NCI-H345 (cell line): ENCODE data around the gene NTRK1.
A peak's percentile ranks its signal among the peaks of the same experiment; 100 is the strongest.

Experiments used
- DNase-seq: peaks from one replicate; lab custom pipeline; 2025; lab: John Stamatoyannopoulos, UW

The NTRK1 gene

GRCh38 chr1:156898161-156898566, 37.5 kb downstream of the NTRK1 start:
- no peak for DNase-seq

- DNase-seq: no peak
Measured at GRCh38 chr1:156898971-156899664, 38.5 kb downstream of the NTRK1 start.

DNA sequence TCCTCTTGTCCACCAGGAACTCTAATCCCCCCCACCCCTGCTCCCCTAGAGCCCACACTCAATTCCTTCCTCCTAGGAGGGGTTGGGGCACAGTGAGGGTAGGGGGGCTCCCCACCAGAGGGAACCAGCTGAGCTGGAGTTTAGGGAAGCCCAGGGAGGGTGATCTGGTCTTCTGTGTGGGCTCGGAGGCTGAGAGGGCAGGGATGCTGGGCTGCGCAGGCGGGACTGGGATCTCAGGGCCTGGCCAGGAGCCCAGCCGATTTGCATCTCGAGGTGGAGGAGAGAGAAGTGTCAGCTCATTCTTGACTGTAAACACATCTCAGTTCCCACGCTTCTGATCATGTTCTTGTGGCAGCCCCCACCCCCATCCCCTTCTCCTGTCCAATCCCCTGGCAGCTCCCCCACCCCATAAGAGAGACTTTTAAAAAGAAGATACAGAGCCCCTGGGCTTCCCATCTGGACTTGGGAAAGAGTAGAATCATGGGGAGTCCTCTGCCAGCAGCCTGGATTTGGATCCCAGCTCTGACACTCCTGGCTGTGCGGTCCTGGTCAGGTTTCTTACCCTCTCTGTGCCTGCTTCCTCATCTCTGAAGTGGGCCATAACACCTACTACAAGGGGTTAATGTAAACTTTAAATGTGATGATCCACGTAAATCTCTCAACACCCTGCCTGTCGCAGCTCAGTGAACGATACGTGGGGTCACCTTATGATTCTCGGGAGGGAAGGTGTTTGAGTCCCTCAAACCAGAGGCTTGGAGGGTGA, 39.5 kb downstream of the NTRK1 start:
- DNase-seq: no peak

DNA sequence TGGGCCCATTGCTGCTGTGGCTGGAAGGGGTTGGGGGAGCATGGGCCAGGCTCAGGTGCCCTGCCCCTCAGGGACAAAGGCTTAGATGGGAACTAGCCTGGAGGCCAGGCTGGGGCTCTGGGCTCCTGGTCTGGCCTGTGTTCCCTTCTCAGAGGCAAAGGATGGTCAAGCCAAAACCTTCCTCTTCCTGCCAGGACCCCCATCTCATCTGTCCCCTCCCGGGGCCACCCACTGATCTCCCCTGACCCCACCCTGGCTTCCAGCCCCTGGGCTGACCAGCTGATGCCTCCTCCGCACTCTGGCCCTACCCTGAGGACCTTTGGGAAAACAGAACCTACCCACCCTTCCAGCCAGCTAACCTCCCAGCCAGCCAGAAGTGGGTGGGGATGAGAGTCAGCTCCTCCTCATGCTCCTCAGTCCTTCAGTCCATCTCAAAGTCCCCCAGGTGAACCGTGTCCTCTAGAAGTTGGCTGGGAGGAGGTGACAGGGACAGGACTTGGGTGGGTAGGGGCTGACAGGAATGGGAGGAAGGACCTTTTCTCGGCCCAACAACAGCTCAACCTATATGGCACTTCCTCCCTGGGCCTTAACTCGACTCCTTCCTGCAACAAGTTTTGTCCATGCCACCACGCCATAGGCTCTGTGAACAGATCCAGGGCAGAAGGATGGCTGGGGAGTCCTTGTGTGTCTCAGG, 40.4 kb downstream of the NTRK1 start:
- DNase-seq: no peak

DNA sequence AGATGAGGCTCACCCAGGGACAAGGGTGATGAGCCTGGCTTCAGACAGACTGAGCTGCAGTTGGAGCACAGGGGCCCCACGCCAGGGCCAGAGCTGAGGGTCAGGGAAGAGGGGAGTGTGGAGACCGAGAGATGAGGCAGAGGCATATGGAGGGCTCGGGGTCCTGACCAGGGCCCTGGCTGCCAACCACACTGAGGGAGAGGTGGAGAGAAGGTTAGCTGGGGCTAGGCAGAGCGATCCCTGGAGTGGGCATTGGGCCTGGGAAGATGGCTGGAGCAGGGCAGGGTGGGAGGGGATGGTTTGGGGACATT, 40.9 kb downstream of the NTRK1 start:
- no peak for DNase-seq

GRCh38 chr1:156901966-156902915, 41.6 kb downstream of the NTRK1 start:
- DNase-seq: no peak

GRCh38 chr1:156903328-156904091, 42.8 kb downstream of the NTRK1 start:
- no peak for DNase-seq

DNA sequence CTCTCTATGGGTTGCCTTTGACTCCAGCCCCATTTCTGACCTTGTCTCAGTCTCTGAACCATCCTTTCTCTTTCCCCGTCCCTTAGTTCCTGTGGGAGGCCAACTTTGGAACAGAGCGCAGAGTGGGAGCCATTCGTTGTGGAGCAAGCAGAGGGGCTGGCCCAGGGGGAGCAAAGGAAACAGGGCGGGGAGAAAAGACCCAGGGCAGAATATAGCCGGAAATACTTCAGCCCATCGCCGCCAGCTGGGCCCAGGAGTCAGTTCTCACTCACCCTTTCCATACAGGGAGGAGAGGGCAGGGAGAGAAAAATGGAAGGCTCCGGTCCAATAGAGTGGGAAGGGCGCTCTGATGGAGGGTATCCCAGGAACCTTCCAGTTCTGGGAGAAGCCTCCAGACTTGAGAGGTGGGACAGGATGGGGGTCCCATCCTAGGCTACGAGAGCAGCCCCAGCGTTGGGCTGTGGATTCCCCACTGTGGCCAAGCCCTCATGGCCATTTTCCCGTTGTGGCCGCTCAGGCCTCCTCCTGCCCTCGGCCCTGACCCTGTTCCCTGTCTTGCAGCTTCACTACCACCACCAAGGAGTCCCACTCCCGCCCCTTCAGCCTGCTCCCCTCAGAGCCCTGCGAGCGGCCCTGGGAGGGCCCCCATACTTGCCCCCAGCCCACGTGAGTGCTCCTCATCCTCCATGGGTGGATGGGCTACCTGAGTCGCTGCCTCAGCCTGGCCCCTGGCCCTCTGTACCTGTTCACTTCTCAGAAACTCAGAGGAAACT, 43.7 kb downstream of the NTRK1 start:
- DNase-seq: no peak

DNA sequence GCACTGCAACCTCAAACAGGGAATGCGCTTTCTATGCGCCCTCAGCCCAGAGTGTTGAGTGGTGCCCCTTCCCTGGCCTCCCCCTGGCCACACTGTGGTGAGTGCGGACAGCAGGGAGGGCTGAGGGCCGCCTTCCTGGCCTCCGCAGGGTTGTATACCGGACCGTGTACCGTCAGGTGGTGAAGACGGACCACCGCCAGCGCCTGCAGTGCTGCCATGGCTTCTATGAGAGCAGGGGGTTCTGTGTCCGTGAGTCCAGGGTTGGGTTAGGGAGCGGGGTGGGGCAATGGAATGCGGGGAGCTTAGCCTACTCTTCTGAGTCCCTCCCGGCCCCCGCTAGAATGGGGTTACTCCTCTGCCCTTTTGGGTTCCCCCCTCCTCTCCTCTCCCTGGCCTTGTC, 44.5 kb downstream of the NTRK1 start:
- no peak for DNase-seq

- DNase-seq: no peak
Measured at GRCh38 chr1:156905651-156906050, 45.0 kb downstream of the NTRK1 start.

- no peak for DNase-seq
Measured at GRCh38 chr1:156906206-156906906, 45.7 kb downstream of the NTRK1 start.

DNA sequence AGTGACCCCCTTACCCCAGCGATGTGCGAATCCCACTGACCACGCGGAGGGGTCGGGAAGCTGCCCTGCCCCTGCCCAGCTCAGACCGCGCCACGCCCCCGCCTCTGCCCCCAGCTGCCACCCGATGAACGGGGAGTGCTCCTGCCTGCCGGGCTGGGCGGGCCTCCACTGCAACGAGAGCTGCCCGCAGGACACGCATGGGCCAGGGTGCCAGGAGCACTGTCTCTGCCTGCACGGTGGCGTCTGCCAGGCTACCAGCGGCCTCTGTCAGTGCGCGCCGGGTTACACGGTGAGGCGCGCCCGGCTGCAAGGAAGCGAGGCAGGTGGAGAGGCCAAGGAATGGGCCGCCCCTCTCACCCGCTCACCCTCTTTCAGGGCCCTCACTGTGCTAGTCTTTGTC, 47.9 kb downstream of the NTRK1 start:
- DNase-seq: no peak

GRCh38 chr1:156908955-156909354, 48.3 kb downstream of the NTRK1 start:
- no peak for DNase-seq

DNA sequence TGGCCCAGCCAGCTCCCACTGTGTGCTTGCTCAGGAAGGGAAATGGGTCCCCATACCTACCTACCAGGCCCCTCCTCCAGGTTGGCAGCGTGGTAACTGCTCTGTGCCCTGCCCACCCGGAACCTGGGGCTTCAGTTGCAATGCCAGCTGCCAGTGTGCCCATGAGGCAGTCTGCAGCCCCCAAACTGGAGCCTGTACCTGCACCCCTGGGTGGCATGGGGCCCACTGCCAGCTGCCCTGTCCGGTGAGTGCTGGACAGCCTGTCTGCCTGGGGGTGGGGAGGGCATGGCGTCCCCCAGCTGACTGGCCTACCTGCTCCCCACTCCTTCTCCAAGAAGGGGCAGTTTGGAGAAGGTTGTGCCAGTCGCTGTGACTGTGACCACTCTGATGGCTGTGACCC, 49.0 kb downstream of the NTRK1 start:
- DNase-seq: no peak

- DNase-seq: peak; percentile 41
Measured at GRCh38 chr1:156910309-156910782, 49.7 kb downstream of the NTRK1 start.

- DNase-seq: no peak
Measured at GRCh38 chr1:156911577-156912298, 51.1 kb downstream of the NTRK1 start.

- no peak for DNase-seq
Measured at GRCh38 chr1:156912310-156912709, 51.6 kb downstream of the NTRK1 start.

- no peak for DNase-seq
Measured at GRCh38 chr1:156912861-156913808, 52.5 kb downstream of the NTRK1 start.
